A549 (cell line): ENCODE results near the gene PLEKHA5. TPM values are rescaled to one million over a fixed set of nuclear protein-coding genes. Genes with fewer than 3 reads are reported as not detected.

Experiments
- ATAC-seq, 2 experiments: fragments of 200-7000 bp in 1 of 2; fragments of >200 bp in 1 of 2; cut with Nextera tagmentation in 1 of 2; cut with Tn5 transposase in 1 of 2; 3 replicates each; pipeline versions ENCODE4 v1.8.0 to v1.9.1; 2018 to 2020; ENCODE audit warnings: mild to moderate bottlenecking in 1 of 2, moderate library complexity in 1 of 2
- CTCF ChIA-PET: fragments of 300-600 bp; sonication (Branson Sonifier 250); formaldehyde crosslinking; extraction: SDS; loops from one replicate; lab custom pipeline; 2021; ENCODE audit warnings: antibody characterized with exemption, inconsistent platforms; lab: Yijun Ruan, JAX
- POLR2A ChIA-PET: fragments of 350-600 bp; formaldehyde crosslinking; extraction: SDS; loops from one replicate; lab custom pipeline; 2021; ENCODE audit warnings: antibody characterized with exemption, inconsistent platforms; lab: Yijun Ruan, JAX
- DNase-seq, 2 experiments: peaks; one replicate each; pipeline versions ENCODE4 v3.0.0 to v3.0.0-alpha.2; 2011 to 2016; ENCODE audit warnings: low read depth in 1 of 2, low spot score in 1 of 2
- FAIRE-seq: peaks from 2 replicates; lab custom pipeline; 2011; peaks lifted over from hg19 to GRCh38; lab: Jason Lieb, UNC
- H3K27ac ChIP-seq, 2 experiments: fragments of >200 bp; sonication (Bioruptor Twin); formaldehyde crosslinking; 3 replicates each; pipeline ENCODE4 v1.5.1; 2016 to 2017
- H3K4me1 ChIP-seq: fragments of >200 bp; sonication (Bioruptor Twin); formaldehyde crosslinking; 3 replicates; pipeline ENCODE4 v1.6.1; 2016
- H3K4me2 ChIP-seq: fragments of >200 bp; sonication (Bioruptor Twin); formaldehyde crosslinking; 3 replicates; pipeline ENCODE4 v1.6.1; 2016
- H3K4me3 ChIP-seq: fragments of >200 bp; sonication (Bioruptor Twin); formaldehyde crosslinking; 3 replicates; pipeline ENCODE4 v1.5.1; 2016
- H3K9me3 ChIP-seq: fragments of >200 bp; sonication (Bioruptor Twin); formaldehyde crosslinking; 3 replicates; pipeline ENCODE4 v1.6.1; 2016
- EHF ChIP-seq: fragments of 250-450 bp; sonication (Bioruptor Pico); IDR thresholded peaks from 2 replicates; pipeline ENCODE4 v1.5.0; 2020; ENCODE audit warnings: mild to moderate bottlenecking
- EHMT2 ChIP-seq: fragments of 200-600 bp; sonication (generic); IDR thresholded peaks from 2 replicates; pipeline ENCODE4 v1.6.1; 2016; ENCODE audit warnings: antibody characterized with exemption, low read depth, mild to moderate bottlenecking, moderate library complexity
- EP300 ChIP-seq, 2 experiments: fragments of >200 bp; sonication (Bioruptor Twin); formaldehyde crosslinking; IDR thresholded peaks; 2 replicates in 1 of 2; 3 replicates in 1 of 2; pipeline ENCODE4 v1.6.1; 2016 to 2017
- ESRRA ChIP-seq: fragments of 150-350 bp; IDR thresholded peaks from 2 replicates; pipeline ENCODE4 v1.6.1; 2014; ENCODE audit warnings: mild to moderate bottlenecking, low read length, borderline replicate concordance
- FOSL2 ChIP-seq, 2 experiments: fragments of 450-650 bp in 1 of 2; fragments of >200 bp in 1 of 2; sonication (Bioruptor Twin) in 1 of 2; formaldehyde crosslinking; IDR thresholded peaks; 2 replicates each; pipeline versions ENCODE4 v1.5.0 to v1.6.1; 2016 to 2020; ENCODE audit warnings: mild to moderate bottlenecking in 1 of 2, moderate library complexity in 1 of 2
- GATA3 ChIP-seq: IDR thresholded peaks from 2 replicates; pipeline ENCODE4 v1.6.1; 2012; ENCODE audit warnings: borderline replicate concordance
- HOXB5 ChIP-seq: fragments of 250-450 bp; sonication (Bioruptor Pico); IDR thresholded peaks from 2 replicates; pipeline ENCODE4 v1.5.0; 2020; ENCODE audit warnings: mild to moderate bottlenecking, moderate library complexity
- JUN ChIP-seq, 2 experiments: fragments of >200 bp; sonication (Bioruptor Twin); formaldehyde crosslinking; IDR thresholded peaks; 2 replicates in 1 of 2; 3 replicates in 1 of 2; pipeline ENCODE4 v1.6.1; 2016 to 2017
- JUNB ChIP-seq: fragments of >200 bp; sonication (Bioruptor Twin); formaldehyde crosslinking; IDR thresholded peaks from 2 replicates; pipeline ENCODE4 v1.6.1; 2016
- MAFK ChIP-seq: fragments of 450-650 bp; IDR thresholded peaks from 2 replicates; pipeline ENCODE4 v1.6.1; 2014; ENCODE audit not compliant: partially characterized antibody
- MYC ChIP-seq: IDR thresholded peaks from 2 replicates; pipeline ENCODE4 v1.6.1; 2012; ENCODE audit warnings: mild to moderate bottlenecking, inconsistent platforms, low read length, improper control_type of control experiment, borderline replicate concordance
- NFE2L2 ChIP-seq: fragments of 150-350 bp; conservative IDR thresholded peaks from 2 replicates; pipeline ENCODE4 v1.6.1; 2014; ENCODE audit warnings: low read length
- NR3C1 ChIP-seq: fragments of >200 bp; sonication (Bioruptor Twin); formaldehyde crosslinking; IDR thresholded peaks from 3 replicates; pipeline ENCODE4 v1.6.1; 2017
- RARB ChIP-seq: fragments of 250-450 bp; sonication (Bioruptor Pico); IDR thresholded peaks from 2 replicates; pipeline ENCODE4 v1.8.0; 2021; ENCODE audit warnings: mild to moderate bottlenecking, moderate library complexity
- RCOR1 ChIP-seq: fragments of 150-350 bp; IDR thresholded peaks from 2 replicates; pipeline ENCODE4 v1.6.1; 2014; ENCODE audit warnings: antibody characterized with exemption, low read length, low read depth
- RNF2 ChIP-seq: fragments of 200-600 bp; sonication (generic); IDR thresholded peaks from 2 replicates; pipeline ENCODE4 v1.6.1; 2016; ENCODE audit warnings: low read depth, mild to moderate bottlenecking, antibody characterized with exemption, moderate library complexity, borderline replicate concordance
- SMC3 ChIP-seq: fragments of >200 bp; sonication (Bioruptor Twin); formaldehyde crosslinking; IDR thresholded peaks from 3 replicates; pipeline ENCODE4 v1.6.1; 2018; ENCODE audit warnings: inconsistent platforms
- TFCP2L1 ChIP-seq: fragments of 250-450 bp; sonication (Bioruptor Pico); IDR thresholded peaks from 2 replicates; pipeline ENCODE4 v1.5.0; 2021; ENCODE audit warnings: mild to moderate bottlenecking
- ZC3H11A ChIP-seq: fragments of 450-650 bp; IDR thresholded peaks from 2 replicates; pipeline ENCODE4 v1.6.1; 2014; ENCODE audit warnings: antibody characterized with exemption, mild to moderate bottlenecking
- ZFP36 ChIP-seq: fragments of 450-650 bp; IDR thresholded peaks from 2 replicates; pipeline ENCODE4 v1.6.1; 2014; ENCODE audit warnings: borderline replicate concordance; ENCODE audit not compliant: partially characterized antibody
- WGBS: methylation state at CpG from one replicate; pipeline ENCODE4 v1.1.6; 2017; ENCODE audit errors: missing lambda C conversion rate; 5-methylcytosine and 5-hydroxymethylcytosine counted together
- polyA plus RNA-seq, 4 experiments: library from polyadenylated mRNA; depleted of rRNA in 3 of 4; stranded (reverse); fragments of >200 nt; fragmentation: RNase III in 1 of 4; extraction: RNeasy Plus Mini Kit Qiagen cat#74134 plus additional on column Dnase treatment in 1 of 4; gene quantifications; 2 replicates in 3 of 4; 3 replicates in 1 of 4; pipeline ENCODE4 v1.2.3, GENCODE V29; 2011 to 2017
- TF ChIP-seq, protein P1 (sequence below): fragments of >200 bp; sonication (Bioruptor Twin); formaldehyde crosslinking; IDR thresholded peaks from 3 replicates; pipeline ENCODE4 v1.6.1; 2016
- TF ChIP-seq, protein P2 (sequence below): IDR thresholded peaks from 2 replicates; pipeline ENCODE4 v1.6.1; 2012
- TF ChIP-seq, protein P3 (sequence below): fragments of 250-450 bp; sonication (Bioruptor Pico); IDR thresholded peaks from 2 replicates; pipeline ENCODE4 v1.5.0; 2020; ENCODE audit warnings: low read depth, mild to moderate bottlenecking, moderate library complexity
- TF ChIP-seq, protein P4 (sequence below): fragments of 450-650 bp; IDR thresholded peaks from 2 replicates; pipeline ENCODE4 v1.6.1; 2014; ENCODE audit warnings: antibody characterized with exemption
- TF ChIP-seq, protein P5 (sequence below): fragments of >200 bp; sonication (Bioruptor Twin); formaldehyde crosslinking; IDR thresholded peaks from 3 replicates; pipeline ENCODE4 v1.5.1; 2016

The PLEKHA5 gene
- polyA plus RNA-seq, 2 of the 4 experiments (the other 2 are of a cell fraction), result 7.6 to 13.2 TPM

DNA sequence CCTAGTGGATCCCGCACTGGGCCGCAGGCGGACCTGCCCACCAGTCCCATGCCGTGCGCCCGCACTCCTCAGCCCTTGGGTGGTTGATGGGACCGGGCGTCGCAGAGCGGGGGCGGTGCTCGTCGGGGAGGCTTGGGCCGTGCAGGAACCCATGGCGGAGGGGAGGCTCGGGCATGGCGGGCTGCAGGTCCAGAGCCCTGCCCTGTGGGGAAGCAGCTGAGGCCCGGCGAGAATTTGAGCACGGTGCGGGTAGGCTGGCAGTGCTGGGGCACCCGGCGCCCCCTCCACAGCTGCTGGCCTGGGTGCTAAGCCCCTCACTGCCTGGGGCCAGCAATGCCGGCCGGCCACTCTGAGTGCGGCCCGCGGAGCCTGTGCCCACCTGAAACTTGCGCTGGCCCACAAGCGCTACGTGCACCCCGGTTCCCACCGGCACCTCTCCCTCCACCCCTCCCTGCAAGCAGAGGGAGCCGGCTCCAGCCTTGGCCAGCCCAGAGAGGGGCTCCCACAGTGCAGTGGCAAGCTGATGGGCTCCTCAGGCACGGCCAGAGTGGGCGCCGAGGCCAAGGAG is 100.8 kb downstream of the PLEKHA5 start:
- no peak for DNase-seq
- no peaks in the 10 kb centered on the region for H3K9me3 ChIP-seq
- POLR2A ChIA-PET, result no interaction called here
- no peak overlapping the region for H3K4me2 ChIP-seq
- no peak overlapping the region for H3K27ac ChIP-seq
- H3K4me3 ChIP-seq, result no peak overlapping the region
- 91% methylated on average over 19 of the region's 37 CpGs for WGBS
- peaks cover 7% of the 10 kb centered on the region for H3K4me1 ChIP-seq
- CTCF ChIA-PET, result no interaction called here
- no peak for TF ChIP-seq JUNB
- TF ChIP-seq, protein P1, sequence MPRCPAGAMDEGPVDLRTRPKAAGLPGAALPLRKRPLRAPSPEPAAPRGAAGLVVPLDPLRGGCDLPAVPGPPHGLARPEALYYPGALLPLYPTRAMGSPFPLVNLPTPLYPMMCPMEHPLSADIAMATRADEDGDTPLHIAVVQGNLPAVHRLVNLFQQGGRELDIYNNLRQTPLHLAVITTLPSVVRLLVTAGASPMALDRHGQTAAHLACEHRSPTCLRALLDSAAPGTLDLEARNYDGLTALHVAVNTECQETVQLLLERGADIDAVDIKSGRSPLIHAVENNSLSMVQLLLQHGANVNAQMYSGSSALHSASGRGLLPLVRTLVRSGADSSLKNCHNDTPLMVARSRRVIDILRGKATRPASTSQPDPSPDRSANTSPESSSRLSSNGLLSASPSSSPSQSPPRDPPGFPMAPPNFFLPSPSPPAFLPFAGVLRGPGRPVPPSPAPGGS, result no peak
- TF ChIP-seq, protein P2, sequence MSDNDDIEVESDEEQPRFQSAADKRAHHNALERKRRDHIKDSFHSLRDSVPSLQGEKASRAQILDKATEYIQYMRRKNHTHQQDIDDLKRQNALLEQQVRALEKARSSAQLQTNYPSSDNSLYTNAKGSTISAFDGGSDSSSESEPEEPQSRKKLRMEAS, result no peak
- TF ChIP-seq, protein P3, sequence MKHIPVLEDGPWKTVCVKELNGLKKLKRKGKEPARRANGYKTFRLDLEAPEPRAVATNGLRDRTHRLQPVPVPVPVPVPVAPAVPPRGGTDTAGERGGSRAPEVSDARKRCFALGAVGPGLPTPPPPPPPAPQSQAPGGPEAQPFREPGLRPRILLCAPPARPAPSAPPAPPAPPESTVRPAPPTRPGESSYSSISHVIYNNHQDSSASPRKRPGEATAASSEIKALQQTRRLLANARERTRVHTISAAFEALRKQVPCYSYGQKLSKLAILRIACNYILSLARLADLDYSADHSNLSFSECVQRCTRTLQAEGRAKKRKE (CRISPR knock-in tag), result no peak
- no peak for TF ChIP-seq HOXB5 (CRISPR knock-in tag)
- TF ChIP-seq EP300 (IDR thresholded peaks at IDR 0.05), result no peak
- TF ChIP-seq RCOR1, result no peak
- no peak for TF ChIP-seq NR3C1
- no peak for TF ChIP-seq MAFK
- no peak for TF ChIP-seq RNF2
- no peak for ATAC-seq
- FAIRE-seq, result no peak

DNA sequence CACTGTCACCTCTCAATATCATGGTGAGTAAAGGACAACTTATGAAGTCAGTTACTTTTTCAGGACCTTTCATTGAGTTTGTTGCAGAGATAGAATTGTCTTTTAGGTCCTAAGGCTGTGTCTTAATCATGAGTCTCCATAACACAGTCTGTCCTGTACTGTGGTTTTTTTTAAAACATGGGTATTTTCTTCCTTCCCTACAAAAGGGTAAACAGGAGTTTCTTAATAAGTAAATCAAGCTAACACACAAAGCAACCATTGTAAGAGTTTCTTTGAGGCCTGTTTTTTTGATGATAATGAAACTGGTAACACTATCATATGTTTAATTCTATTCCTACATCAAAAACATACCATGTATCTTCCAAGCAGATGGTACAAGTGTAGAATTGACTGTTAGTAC is 101.4 kb downstream of the PLEKHA5 start:
- Histone ChIP-seq H3K4me2 (no peak overlapping the region), H3K4me1 (peaks cover 10% of the 10 kb centered on the region), H3K9me3 (no peaks in the 10 kb centered on the region), H3K27ac (no peak overlapping the region), H3K4me3 (no peak overlapping the region)
- ATAC-seq (no peak), DNase-seq (no peak), FAIRE-seq (no peak)
- TF ChIP-seq, protein P3 (CRISPR knock-in tag), result no peak
- TF ChIP-seq MYC (no peak), NFE2L2 (no peak), NR3C1 (no peak), FOSL2 (IDR thresholded peaks at IDR 0.05) (no peak), FOSL2 (CRISPR knock-in tag; IDR thresholded peaks at IDR 0.05) (no peak), ZC3H11A (no peak), ZFP36 (no peak), JUN (IDR thresholded peaks at IDR 0.05) (no peak), HOXB5 (CRISPR knock-in tag) (no peak), GATA3 (no peak), ESRRA (no peak), EHF (CRISPR knock-in tag) (no peak), RARB (CRISPR knock-in tag) (no peak), SMC3 (no peak), TFCP2L1 (CRISPR knock-in tag) (no peak), EHMT2 (no peak)
- TF ChIP-seq, protein P4, sequence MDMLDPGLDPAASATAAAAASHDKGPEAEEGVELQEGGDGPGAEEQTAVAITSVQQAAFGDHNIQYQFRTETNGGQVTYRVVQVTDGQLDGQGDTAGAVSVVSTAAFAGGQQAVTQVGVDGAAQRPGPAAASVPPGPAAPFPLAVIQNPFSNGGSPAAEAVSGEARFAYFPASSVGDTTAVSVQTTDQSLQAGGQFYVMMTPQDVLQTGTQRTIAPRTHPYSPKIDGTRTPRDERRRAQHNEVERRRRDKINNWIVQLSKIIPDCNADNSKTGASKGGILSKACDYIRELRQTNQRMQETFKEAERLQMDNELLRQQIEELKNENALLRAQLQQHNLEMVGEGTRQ, result no peak
- TF ChIP-seq, protein P5, sequence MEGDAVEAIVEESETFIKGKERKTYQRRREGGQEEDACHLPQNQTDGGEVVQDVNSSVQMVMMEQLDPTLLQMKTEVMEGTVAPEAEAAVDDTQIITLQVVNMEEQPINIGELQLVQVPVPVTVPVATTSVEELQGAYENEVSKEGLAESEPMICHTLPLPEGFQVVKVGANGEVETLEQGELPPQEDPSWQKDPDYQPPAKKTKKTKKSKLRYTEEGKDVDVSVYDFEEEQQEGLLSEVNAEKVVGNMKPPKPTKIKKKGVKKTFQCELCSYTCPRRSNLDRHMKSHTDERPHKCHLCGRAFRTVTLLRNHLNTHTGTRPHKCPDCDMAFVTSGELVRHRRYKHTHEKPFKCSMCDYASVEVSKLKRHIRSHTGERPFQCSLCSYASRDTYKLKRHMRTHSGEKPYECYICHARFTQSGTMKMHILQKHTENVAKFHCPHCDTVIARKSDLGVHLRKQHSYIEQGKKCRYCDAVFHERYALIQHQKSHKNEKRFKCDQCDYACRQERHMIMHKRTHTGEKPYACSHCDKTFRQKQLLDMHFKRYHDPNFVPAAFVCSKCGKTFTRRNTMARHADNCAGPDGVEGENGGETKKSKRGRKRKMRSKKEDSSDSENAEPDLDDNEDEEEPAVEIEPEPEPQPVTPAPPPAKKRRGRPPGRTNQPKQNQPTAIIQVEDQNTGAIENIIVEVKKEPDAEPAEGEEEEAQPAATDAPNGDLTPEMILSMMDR, result no peak
- TF ChIP-seq, protein P2, result no peak
- CTCF ChIA-PET, result no interaction called here
- POLR2A ChIA-PET, result no interaction called here
